ENCODE measurements around the gene DEDD.

DEDD gene

DNA sequence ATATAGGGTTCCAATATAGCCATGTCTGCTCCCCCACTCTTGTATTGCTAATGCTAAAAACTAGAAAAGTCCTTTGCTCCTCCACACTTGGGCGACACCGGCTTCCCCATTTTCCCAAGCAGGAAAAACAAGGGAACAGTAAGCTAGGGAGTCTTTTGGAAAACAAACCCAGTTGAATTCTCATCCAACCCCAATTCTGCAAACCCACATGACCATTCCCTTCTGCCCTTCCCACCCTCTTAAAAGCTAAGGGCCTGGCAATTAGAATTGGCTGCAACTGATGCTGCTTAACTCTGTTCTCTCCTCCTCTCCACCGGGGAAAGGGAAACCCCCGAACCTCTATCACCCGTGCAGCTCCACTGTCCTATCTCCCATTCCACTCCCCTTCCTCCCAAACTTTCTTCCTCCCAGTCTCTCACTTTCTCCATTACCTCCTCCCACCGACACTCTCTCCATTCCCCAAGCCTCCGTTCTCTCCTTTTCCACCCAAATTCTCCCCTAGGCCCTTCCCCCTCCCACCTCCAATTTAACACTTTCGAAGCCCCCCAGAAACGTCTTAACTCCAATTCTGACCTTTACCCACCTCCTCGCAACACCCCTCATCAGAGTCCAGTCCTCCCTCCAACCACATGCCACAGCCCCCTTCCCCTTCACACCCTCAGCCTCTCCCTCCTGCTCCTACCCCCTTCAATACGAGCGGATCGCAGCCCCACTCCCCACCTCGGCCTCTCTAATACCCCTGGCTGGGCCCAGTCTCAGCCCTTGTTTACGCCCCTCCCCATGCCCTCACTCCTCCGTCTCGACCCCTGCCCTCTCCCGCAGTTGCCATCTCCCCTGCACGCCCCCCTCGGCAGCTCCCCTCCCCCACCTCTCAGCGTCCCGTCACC, 701 bp downstream of the DEDD start:
- DNase-seq = no peak
- peaks cover 50% of the 10 kb centered on the region for H3K36me3 ChIP-seq
- H3K27ac ChIP-seq = peak overlapping the region; percentile 95
- H3K4me3 ChIP-seq (ENCODE audit: low read depth, low read length) = peak overlapping the region; percentile 79
- no peaks in the 10 kb centered on the region for H3K9me3 ChIP-seq (ENCODE audit: severe bottlenecking)
- TF ChIP-seq, protein P1, sequence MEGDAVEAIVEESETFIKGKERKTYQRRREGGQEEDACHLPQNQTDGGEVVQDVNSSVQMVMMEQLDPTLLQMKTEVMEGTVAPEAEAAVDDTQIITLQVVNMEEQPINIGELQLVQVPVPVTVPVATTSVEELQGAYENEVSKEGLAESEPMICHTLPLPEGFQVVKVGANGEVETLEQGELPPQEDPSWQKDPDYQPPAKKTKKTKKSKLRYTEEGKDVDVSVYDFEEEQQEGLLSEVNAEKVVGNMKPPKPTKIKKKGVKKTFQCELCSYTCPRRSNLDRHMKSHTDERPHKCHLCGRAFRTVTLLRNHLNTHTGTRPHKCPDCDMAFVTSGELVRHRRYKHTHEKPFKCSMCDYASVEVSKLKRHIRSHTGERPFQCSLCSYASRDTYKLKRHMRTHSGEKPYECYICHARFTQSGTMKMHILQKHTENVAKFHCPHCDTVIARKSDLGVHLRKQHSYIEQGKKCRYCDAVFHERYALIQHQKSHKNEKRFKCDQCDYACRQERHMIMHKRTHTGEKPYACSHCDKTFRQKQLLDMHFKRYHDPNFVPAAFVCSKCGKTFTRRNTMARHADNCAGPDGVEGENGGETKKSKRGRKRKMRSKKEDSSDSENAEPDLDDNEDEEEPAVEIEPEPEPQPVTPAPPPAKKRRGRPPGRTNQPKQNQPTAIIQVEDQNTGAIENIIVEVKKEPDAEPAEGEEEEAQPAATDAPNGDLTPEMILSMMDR (IDR thresholded peaks at IDR 0.05; ENCODE audit: low read depth, low read length) = no peak
- H3K27me3 ChIP-seq (ENCODE audit: insufficient read depth, low read depth, severe bottlenecking) = no peaks in the 10 kb centered on the region

- Histone ChIP-seq H3K27me3 (ENCODE audit: insufficient read depth, low read depth, severe bottlenecking) (no peaks in the 10 kb centered on the region), H3K27ac (no peak overlapping the region), H3K9me3 (ENCODE audit: severe bottlenecking) (no peaks in the 10 kb centered on the region), H3K4me3 (ENCODE audit: low read depth, low read length) (no peak overlapping the region), H3K36me3 (peaks cover 63% of the 10 kb centered on the region)
- TF ChIP-seq, protein P1 (IDR thresholded peaks at IDR 0.05; ENCODE audit: low read depth, low read length) = no peak
- DNase-seq = no peak
These were observed 2.2 kb downstream of the DEDD start for GRCh38 chr1:161130266-161130665.

DNA sequence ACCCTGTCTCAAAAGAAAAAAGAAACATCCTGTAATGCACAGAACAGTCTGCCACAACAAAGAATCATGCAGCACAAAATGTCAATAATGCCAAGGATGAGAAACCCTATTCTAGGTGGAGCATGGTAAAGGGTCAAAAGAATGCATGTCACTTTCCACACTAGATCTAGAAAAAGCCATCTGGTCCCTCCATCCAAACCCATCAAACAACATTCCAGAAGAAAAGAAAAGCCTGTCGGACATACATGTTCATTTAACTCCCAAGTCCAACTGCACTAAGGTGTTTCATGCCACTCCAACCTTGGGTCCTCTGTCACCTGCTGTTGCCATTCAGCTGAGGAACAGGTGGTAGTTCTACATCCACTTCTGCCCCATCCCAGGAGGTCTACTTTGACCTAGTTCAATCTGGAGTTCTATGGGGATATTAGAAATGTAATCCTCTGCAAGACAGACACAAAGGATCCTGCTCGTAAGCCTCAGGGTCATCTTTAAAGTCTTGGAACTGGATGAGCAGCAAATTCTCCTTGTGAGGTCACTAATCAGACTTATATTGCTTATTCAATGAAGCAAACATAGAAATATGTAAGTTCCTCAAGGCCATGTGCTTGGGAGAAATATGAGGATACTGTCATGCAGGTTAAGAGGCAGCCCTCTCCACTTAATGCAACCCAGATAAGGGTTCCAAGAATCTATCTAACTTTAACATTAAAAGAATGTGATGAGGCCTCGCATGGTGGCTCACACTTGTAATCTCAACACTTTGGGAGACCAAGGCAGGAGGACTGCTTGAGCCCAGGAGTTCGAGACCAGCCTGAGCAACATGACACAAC, 3.7 kb downstream of the DEDD start:
- no peak overlapping the region for H3K27ac ChIP-seq
- peaks cover 67% of the 10 kb centered on the region for H3K36me3 ChIP-seq
- TF ChIP-seq, protein P1 (IDR thresholded peaks at IDR 0.05; ENCODE audit: low read depth, low read length) = no peak
- no peaks in the 10 kb centered on the region for H3K9me3 ChIP-seq (ENCODE audit: severe bottlenecking)
- no peak overlapping the region for H3K4me3 ChIP-seq (ENCODE audit: low read depth, low read length)
- DNase-seq = no peak
- H3K27me3 ChIP-seq (ENCODE audit: insufficient read depth, low read depth, severe bottlenecking) = no peaks in the 10 kb centered on the region

DNA sequence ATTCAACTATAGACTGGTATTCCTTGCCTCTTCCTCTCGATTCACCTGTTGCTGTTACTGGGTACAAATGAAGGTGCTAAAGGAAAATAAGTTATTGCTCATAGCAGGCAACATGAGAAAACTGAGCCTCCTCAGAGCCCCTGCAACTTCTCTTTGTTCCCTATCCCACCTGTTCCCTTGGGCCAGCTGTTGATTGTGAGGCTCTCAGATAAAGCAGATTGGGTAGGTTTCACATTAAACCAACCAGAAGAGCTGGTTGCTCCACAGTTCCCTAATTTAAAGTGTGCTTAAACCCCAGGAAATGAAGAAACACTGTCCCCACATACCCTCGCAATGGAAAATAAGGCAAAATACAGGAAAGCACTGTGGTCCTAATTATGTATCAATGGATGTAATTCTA, 4.8 kb downstream of the DEDD start:
- Histone ChIP-seq H3K27ac (no peak overlapping the region), H3K27me3 (ENCODE audit: insufficient read depth, low read depth, severe bottlenecking) (no peaks in the 10 kb centered on the region), H3K9me3 (ENCODE audit: severe bottlenecking) (no peaks in the 10 kb centered on the region), H3K36me3 (peaks cover 78% of the 10 kb centered on the region), H3K4me3 (ENCODE audit: low read depth, low read length) (no peak overlapping the region)
- no peak for DNase-seq
- TF ChIP-seq, protein P1 (IDR thresholded peaks at IDR 0.05; ENCODE audit: low read depth, low read length) = no peak

DNA sequence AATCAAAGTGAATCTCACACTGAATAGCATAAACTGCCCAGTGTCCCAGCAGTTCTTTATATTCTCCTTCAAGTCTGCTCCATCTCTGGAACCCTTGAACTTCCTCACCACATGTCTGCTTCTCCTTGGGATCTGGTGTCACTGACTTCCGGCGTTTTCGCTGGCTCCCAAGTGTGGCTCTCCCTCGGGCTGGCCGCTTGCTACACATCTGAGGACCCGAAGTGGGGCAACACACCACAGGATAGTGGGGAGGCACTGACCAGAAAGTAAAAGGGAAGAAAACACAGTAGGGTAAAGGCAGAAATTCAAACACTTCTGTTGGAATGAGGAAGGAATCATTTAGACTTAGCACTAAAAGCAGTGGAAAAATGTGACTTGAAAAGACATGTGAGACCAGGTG, 9.5 kb downstream of the DEDD start:
- Histone ChIP-seq H3K4me3 (ENCODE audit: low read depth, low read length) (no peak overlapping the region), H3K9me3 (ENCODE audit: severe bottlenecking) (no peaks in the 10 kb centered on the region), H3K27ac (no peak overlapping the region), H3K27me3 (ENCODE audit: insufficient read depth, low read depth, severe bottlenecking) (no peaks in the 10 kb centered on the region), H3K36me3 (peaks cover 90% of the 10 kb centered on the region)
- TF ChIP-seq, protein P1 (IDR thresholded peaks at IDR 0.05; ENCODE audit: low read depth, low read length) = no peak
- no peak for DNase-seq
